ENCODE results near the gene MYBL2.
A peak's percentile ranks its signal among the peaks of the same experiment; 100 is the strongest.

The MYBL2 gene

GRCh38 chr20:43699941-43700565 lies 33.1 kb downstream of the MYBL2 start:
- no peak overlapping the region for H3K27ac Mint-ChIP-seq
- no peaks in the 10 kb centered on the region for H3K9me3 Mint-ChIP-seq
- no peak for DNase-seq
- peaks cover 72% of the 10 kb centered on the region for H3K36me3 Mint-ChIP-seq (ENCODE audit: low read depth)
- H3K4me1 Mint-ChIP-seq (ENCODE audit: low read depth), result peaks cover 9% of the 10 kb centered on the region
- H3K27me3 Mint-ChIP-seq, result no peaks in the 10 kb centered on the region
- H3K4me3 Mint-ChIP-seq, result no peak overlapping the region

DNA sequence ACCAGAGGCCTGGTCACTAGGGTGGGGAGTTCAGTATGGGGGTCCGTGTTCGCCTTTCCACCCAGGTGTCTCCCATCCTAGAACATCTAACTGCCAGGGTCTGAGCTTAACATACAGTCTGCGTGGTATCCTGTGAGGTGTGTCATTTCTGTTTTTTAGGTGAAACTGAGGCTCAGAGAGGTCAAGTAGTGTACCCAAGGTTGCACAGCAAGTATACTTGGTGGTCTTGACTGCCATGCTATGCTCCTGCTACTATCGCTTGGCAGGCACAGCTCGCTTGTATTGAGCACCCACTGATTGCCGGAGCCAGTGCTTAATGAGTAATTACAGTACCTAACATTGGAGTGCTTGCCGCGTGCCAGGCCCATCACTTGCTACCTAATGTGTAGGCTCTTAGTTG lies 33.7 kb downstream of the MYBL2 start:
- DNase-seq, result no peak
- H3K27me3 Mint-ChIP-seq, result no peaks in the 10 kb centered on the region
- no peaks in the 10 kb centered on the region for H3K9me3 Mint-ChIP-seq
- H3K4me3 Mint-ChIP-seq, result no peak overlapping the region
- no peak overlapping the region for H3K27ac Mint-ChIP-seq
- peaks cover 70% of the 10 kb centered on the region for H3K36me3 Mint-ChIP-seq (ENCODE audit: low read depth)
- peaks cover 9% of the 10 kb centered on the region for H3K4me1 Mint-ChIP-seq (ENCODE audit: low read depth)

DNA sequence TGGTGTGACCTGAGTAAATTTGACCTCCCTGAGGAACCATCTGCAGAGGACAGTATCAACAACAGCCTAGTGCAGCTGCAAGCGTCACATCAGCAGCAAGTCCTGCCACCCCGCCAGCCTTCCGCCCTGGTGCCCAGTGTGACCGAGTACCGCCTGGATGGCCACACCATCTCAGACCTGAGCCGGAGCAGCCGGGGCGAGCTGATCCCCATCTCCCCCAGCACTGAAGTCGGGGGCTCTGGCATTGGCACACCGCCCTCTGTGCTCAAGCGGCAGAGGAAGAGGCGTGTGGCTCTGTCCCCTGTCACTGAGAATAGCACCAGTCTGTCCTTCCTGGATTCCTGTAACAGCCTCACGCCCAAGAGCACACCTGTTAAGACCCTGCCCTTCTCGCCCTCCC lies 35.6 kb downstream of the MYBL2 start:
- no peak overlapping the region for H3K4me3 Mint-ChIP-seq
- DNase-seq, result no peak
- peaks cover 9% of the 10 kb centered on the region for H3K4me1 Mint-ChIP-seq (ENCODE audit: low read depth)
- H3K9me3 Mint-ChIP-seq, result no peaks in the 10 kb centered on the region
- H3K27me3 Mint-ChIP-seq, result no peaks in the 10 kb centered on the region
- H3K27ac Mint-ChIP-seq, result no peak overlapping the region
- H3K36me3 Mint-ChIP-seq (ENCODE audit: low read depth), result peaks cover 68% of the 10 kb centered on the region

DNA sequence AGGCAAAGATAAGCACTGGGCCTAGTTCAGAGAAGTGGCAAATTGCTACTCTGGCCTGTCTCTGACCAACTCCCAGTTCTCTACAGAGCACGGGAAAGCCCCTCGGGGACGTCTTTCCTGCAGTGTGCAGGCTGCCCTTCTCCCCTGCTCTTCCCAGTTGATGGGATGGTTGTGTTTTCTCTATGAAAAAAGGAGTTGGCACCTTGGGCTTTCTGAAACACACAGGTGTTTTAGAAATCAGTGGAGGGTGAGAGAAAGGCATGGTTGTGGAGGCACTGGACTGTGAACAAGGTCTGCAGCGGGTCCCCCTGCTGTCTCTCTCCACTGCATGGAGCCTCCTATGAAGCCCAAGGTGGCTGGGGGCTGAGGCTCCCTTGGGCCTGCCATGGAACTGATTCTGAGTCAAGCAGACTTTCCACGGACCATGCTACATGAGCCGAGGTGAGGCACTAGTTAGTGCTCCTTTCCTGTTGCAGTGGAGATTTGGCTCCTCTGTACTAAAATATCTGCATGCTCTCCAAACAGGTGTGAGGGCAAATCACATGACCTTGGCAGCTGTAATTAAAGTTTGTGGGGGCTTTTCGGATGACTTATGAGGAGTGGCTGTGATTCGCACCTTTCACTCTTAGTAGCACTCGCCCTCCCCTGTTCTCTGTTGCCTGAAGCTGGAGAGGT lies 43.6 kb downstream of the MYBL2 start:
- H3K36me3 Mint-ChIP-seq (ENCODE audit: low read depth), result peaks cover 91% of the 10 kb centered on the region
- no peak overlapping the region for H3K4me3 Mint-ChIP-seq
- no peaks in the 10 kb centered on the region for H3K4me1 Mint-ChIP-seq (ENCODE audit: low read depth)
- H3K27me3 Mint-ChIP-seq, result no peaks in the 10 kb centered on the region
- H3K27ac Mint-ChIP-seq, result no peak overlapping the region
- DNase-seq, result no peak
- no peaks in the 10 kb centered on the region for H3K9me3 Mint-ChIP-seq

- Mint-ChIP-seq H3K9me3 (no peaks in the 10 kb centered on the region), H3K27ac (no peak overlapping the region), H3K4me1 (ENCODE audit: low read depth) (no peaks in the 10 kb centered on the region), H3K27me3 (no peaks in the 10 kb centered on the region), H3K4me3 (no peak overlapping the region), H3K36me3 (ENCODE audit: low read depth) (peaks cover 90% of the 10 kb centered on the region)
- no peak for DNase-seq
Measured at GRCh38 chr20:43711098-43711654, 44.3 kb downstream of the MYBL2 start.

DNA sequence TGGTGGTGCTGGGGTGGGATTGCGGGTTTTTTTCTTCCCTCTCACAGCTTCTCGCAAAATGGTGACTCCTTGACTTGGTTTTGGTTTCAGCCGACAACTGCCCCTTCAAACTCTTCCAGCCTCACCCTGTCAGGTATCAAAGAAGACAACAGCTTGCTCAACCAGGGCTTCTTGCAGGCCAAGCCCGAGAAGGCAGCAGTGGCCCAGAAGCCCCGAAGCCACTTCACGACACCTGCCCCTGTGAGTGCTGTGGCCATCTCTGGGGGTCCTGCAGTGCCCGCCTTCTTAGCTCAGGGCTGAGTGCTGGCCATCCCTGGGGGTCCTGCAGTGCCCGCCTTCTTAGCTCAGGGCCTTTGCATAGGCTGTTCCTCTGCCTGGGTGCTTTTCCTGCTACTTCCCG lies 48.1 kb downstream of the MYBL2 start:
- DNase-seq, result no peak
- Mint-ChIP-seq H3K27me3 (no peaks in the 10 kb centered on the region), H3K4me1 (ENCODE audit: low read depth) (peaks cover 21% of the 10 kb centered on the region), H3K27ac (no peak overlapping the region), H3K9me3 (peaks cover 3% of the 10 kb centered on the region), H3K36me3 (ENCODE audit: low read depth) (peaks cover 81% of the 10 kb centered on the region), H3K4me3 (no peak overlapping the region)

DNA sequence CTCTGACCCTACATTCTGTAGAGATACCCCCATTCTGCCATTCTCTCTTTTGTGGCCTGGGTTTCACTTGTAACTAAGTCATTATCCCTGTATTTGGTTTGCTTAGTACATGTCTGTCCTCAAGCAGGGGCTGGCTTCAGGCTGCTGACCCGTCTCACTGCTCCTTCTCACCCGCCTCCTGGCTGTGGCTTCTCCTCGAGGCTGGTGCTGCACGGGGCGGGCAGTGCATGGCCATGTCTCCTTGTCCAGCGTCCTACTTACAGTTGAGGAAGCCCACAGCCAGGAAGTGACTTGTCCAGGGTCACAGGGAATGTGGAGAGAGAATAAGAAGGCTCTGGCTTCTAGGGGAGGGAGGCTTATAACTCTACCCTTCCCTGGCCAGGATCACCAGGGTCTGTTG lies 48.6 kb downstream of the MYBL2 start:
- H3K27me3 Mint-ChIP-seq, result no peaks in the 10 kb centered on the region
- peaks cover 26% of the 10 kb centered on the region for H3K4me1 Mint-ChIP-seq (ENCODE audit: low read depth)
- H3K36me3 Mint-ChIP-seq (ENCODE audit: low read depth), result peaks cover 79% of the 10 kb centered on the region
- no peak overlapping the region for H3K27ac Mint-ChIP-seq
- no peak for DNase-seq
- H3K4me3 Mint-ChIP-seq, result no peak overlapping the region
- peaks cover 7% of the 10 kb centered on the region for H3K9me3 Mint-ChIP-seq

DNA sequence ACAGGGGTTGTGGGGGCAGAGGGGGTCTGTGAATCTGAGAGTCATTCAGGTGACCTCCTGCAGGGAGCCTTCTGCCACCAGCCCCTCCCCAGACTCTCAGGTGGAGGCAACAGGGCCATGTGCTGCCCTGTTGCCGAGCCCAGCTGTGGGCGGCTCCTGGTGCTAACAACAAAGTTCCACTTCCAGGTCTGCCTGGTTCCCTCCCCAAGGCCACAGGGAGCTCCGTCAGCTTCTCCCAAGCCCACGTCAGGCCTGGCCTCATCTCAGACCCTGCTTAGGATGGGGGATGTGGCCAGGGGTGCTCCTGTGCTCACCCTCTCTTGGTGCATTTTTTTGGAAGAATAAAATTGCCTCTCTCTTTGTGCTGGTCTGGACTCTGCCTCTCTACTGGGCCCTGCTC lies 49.2 kb downstream of the MYBL2 start:
- H3K36me3 Mint-ChIP-seq (ENCODE audit: low read depth), result peaks cover 73% of the 10 kb centered on the region
- no peak overlapping the region for H3K4me3 Mint-ChIP-seq
- DNase-seq, result no peak
- H3K27ac Mint-ChIP-seq, result no peak overlapping the region
- peaks cover 7% of the 10 kb centered on the region for H3K9me3 Mint-ChIP-seq
- peaks cover 32% of the 10 kb centered on the region for H3K4me1 Mint-ChIP-seq (ENCODE audit: low read depth)
- H3K27me3 Mint-ChIP-seq, result no peaks in the 10 kb centered on the region

GRCh38 chr20:43716757-43717615 lies 50.1 kb downstream of the MYBL2 start:
- Mint-ChIP-seq H3K4me1 (ENCODE audit: low read depth) (peaks cover 36% of the 10 kb centered on the region), H3K9me3 (peaks cover 7% of the 10 kb centered on the region), H3K27ac (no peak overlapping the region), H3K27me3 (no peaks in the 10 kb centered on the region), H3K4me3 (no peak overlapping the region), H3K36me3 (ENCODE audit: low read depth) (peaks cover 64% of the 10 kb centered on the region)
- DNase-seq, result no peak

GRCh38 chr20:43717616-43717995 lies 50.7 kb downstream of the MYBL2 start:
- Mint-ChIP-seq H3K4me3 (no peak overlapping the region), H3K36me3 (ENCODE audit: low read depth) (peaks cover 59% of the 10 kb centered on the region), H3K27ac (no peak overlapping the region), H3K9me3 (peaks cover 7% of the 10 kb centered on the region), H3K4me1 (ENCODE audit: low read depth) (peaks cover 41% of the 10 kb centered on the region), H3K27me3 (no peaks in the 10 kb centered on the region)
- DNase-seq, result no peak

DNA sequence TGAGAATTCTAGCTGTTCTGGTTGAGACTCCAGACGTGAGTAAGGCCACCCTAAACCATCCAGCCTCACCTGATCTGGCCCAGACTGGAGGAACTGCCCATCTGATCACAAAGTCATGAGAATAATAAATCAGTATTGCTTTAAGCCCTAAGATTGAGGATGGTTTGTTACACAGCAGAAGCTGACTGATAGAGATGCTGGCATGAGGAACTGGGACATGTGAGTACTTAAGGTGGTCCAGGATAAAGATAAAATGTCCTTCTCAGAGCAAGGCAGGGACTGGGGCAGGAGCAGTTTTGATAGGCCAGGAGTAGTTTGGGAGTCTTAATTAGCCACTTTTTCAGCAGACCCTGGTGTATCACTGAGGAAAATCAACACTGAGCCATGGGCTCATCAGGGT lies 53.1 kb downstream of the MYBL2 start:
- no peaks in the 10 kb centered on the region for H3K27me3 Mint-ChIP-seq
- peaks cover 35% of the 10 kb centered on the region for H3K36me3 Mint-ChIP-seq (ENCODE audit: low read depth)
- peaks cover 57% of the 10 kb centered on the region for H3K4me1 Mint-ChIP-seq (ENCODE audit: low read depth)

DNA sequence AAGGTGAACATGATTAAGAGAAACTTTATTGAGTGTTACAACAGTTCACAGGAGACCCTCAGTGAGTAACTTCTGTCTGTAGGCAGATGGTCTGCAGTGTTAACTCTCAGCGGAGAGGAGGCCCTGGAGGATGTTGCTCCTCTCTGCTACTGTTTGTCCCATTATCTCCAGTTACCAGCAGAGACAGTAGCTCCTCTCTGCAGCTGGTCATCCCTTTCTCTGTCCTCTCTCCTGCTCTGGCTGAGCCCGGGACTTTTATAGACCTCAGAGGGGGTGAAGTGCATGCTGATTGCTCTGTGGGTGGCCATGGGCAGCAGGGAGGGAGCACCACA lies 54.1 kb downstream of the MYBL2 start:
- H3K4me1 Mint-ChIP-seq (ENCODE audit: low read depth), result peaks cover 57% of the 10 kb centered on the region
- no peak overlapping the region for H3K27ac Mint-ChIP-seq
- H3K36me3 Mint-ChIP-seq (ENCODE audit: low read depth), result peaks cover 26% of the 10 kb centered on the region
- H3K27me3 Mint-ChIP-seq, result no peaks in the 10 kb centered on the region
- peaks cover 7% of the 10 kb centered on the region for H3K9me3 Mint-ChIP-seq
- H3K4me3 Mint-ChIP-seq, result no peak overlapping the region
- no peak for DNase-seq

More for the DNA sequence above, 53.1 kb downstream of the MYBL2 start:
- H3K4me3 Mint-ChIP-seq, result no peak overlapping the region
- H3K9me3 Mint-ChIP-seq, result peaks cover 7% of the 10 kb centered on the region
- no peak for DNase-seq
- H3K27ac Mint-ChIP-seq, result no peak overlapping the region

- H3K27me3 Mint-ChIP-seq, result no peaks in the 10 kb centered on the region
- H3K36me3 Mint-ChIP-seq (ENCODE audit: low read depth), result peaks cover 22% of the 10 kb centered on the region
- peaks cover 57% of the 10 kb centered on the region for H3K4me1 Mint-ChIP-seq (ENCODE audit: low read depth)
- DNase-seq, result no peak
- H3K4me3 Mint-ChIP-seq, result peak overlapping the region; percentile 40
- peaks cover 7% of the 10 kb centered on the region for H3K9me3 Mint-ChIP-seq
- H3K27ac Mint-ChIP-seq, result peak overlapping the region; percentile 38
Measured at GRCh38 chr20:43721429-43722152, 54.7 kb downstream of the MYBL2 start.

- Mint-ChIP-seq H3K36me3 (ENCODE audit: low read depth) (peaks cover 17% of the 10 kb centered on the region), H3K4me3 (peak overlapping the region; percentile 40), H3K27ac (peak overlapping the region; percentile 38), H3K4me1 (ENCODE audit: low read depth) (peaks cover 52% of the 10 kb centered on the region), H3K9me3 (peaks cover 7% of the 10 kb centered on the region), H3K27me3 (no peaks in the 10 kb centered on the region)
- peak; percentile 51 for DNase-seq
Measured at GRCh38 chr20:43722153-43722505, 55.2 kb downstream of the MYBL2 start.
